Inflammatory macrophage treated with lipopolysaccharide for 4 hours (primary cell): Measurements from ENCODE around the gene HLCS.

Source experiments
- DNase-seq: peaks from one replicate; pipeline ENCODE4 v3.0.0-alpha.2; 2020

HLCS gene

GRCh38 chr21:36735724-36736320 lies 230.6 kb downstream of the HLCS start:
- DNase-seq, result no peak

DNA sequence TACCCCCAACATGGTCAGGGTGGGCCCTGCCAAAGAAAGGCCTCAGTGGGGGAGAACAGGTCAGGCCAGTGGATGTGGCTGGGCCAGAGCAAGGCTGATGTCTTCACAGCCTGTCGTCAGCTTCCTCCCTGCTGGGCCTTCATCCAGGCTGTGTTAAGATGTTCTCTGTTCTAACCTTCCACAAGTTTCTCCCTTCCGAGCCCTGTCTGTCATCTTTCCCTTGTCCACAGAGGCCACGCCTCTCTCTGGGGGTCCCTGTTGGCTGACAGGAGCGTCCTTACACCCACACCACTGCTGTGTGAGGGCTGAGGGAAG lies 231.3 kb downstream of the HLCS start:
- no peak for DNase-seq

- no peak for DNase-seq
Observed at GRCh38 chr21:36734367-36735200, 231.9 kb downstream of the HLCS start.

DNA sequence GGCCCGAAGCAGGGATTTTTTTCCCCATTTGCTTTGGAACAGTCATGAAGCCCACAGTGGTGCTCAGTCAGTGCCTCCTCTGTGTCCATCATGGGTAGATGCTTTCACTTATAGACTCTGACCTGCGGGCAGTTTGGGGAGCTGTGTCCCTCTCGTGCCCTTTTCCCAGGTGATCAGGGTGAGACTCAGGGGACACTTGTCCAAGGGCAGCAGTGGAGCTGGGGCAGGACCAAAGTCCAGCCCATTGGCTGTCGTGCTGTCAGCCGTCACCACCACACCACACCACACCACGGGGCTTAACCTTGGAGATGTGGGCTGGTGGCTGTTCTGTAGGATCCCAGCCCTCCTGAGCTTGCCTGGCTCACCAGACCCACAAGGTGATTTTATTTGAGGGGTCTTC lies 232.6 kb downstream of the HLCS start:
- DNase-seq, result no peak

DNA sequence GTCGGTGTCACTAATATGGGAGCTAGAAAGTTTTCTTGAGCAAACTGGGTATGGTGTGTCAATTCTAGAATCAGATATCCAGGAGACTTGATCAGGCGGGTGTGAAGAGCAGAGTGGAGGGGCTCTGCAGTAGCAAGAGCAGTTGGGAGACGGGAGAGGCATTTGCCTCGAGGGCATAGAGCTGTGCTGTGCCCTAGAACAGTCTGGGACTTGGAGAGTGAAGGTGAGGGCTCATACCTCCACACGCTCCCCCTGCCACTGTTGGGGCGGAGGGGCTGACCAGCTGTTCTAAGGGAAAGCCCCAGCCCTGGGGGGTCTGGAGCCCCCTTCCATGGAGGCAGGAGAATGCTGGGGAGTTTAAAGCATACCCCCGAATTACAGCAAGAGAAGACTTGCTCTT lies 233.7 kb downstream of the HLCS start:
- DNase-seq, result no peak

GRCh38 chr21:36732217-36732616 lies 234.3 kb downstream of the HLCS start:
- DNase-seq, result no peak

- no peak for DNase-seq
Observed at GRCh38 chr21:36730291-36731281, 235.9 kb downstream of the HLCS start.

- DNase-seq, result no peak
Observed at GRCh38 chr21:36729310-36729970, 237.0 kb downstream of the HLCS start.

DNA sequence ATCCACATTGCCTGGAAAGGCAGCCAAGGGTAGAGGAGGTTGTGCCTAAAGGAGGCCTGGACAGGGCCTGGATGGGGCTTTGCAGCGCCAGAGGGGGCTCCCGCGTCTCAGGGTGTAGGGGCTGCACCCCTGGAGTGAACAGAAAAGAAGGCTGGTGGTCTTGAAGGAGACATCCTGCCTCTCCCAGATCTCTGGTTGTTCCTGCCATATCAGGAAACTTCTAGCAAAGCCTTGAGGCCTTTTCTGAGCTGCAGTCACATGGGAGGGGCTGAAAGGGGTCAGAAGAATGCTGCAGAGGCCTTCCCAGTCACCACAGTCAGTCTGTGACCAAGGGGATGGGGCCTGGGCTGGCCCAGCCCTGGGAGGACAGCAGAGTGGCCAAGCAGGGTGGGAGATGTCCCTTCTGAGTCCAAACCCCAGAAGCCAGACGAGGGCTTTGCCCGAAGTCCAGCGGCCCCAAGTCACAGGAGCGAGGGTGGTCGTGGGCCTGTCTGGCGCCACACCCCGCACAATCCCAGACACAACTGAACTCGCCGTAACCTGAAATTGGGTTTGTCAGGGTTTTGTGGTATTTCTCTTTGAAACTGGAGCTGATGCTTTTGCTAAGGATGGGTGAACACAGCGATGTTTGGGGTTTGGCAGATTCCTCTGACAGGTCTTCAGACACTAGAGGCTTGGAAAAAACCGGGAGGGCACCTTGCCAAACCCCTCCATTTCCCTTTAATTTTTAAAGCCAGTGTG lies 237.9 kb downstream of the HLCS start:
- no peak for DNase-seq

DNA sequence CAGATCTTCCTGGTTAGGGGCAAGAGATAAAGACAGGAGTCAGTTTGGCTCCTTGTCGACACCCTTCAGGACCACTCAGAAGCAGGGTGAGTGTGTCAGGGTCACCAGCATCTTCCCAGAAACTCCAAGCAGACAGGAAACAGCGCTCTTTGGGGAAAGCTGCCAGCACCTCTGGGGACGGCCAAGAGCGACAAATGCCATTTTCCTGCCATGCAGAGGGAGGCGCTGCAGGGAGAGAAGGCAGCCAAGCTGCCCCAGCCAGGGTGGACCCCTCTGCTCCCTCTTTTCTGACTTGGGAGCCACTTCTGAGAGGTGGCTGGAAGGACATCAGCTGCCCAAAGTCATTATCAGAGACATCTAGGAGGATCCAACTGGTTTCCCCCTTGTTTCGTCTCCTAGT lies 238.6 kb downstream of the HLCS start:
- no peak for DNase-seq

- DNase-seq, result no peak
Observed at GRCh38 chr21:36725793-36726386, 240.6 kb downstream of the HLCS start.

GRCh38 chr21:36724660-36725059 lies 241.8 kb downstream of the HLCS start:
- no peak for DNase-seq

- DNase-seq, result no peak
Observed at GRCh38 chr21:36723371-36723881, 243.0 kb downstream of the HLCS start.

GRCh38 chr21:36722370-36723368 lies 243.8 kb downstream of the HLCS start:
- DNase-seq, result no peak

GRCh38 chr21:36721817-36722216 lies 244.7 kb downstream of the HLCS start:
- DNase-seq, result no peak

DNA sequence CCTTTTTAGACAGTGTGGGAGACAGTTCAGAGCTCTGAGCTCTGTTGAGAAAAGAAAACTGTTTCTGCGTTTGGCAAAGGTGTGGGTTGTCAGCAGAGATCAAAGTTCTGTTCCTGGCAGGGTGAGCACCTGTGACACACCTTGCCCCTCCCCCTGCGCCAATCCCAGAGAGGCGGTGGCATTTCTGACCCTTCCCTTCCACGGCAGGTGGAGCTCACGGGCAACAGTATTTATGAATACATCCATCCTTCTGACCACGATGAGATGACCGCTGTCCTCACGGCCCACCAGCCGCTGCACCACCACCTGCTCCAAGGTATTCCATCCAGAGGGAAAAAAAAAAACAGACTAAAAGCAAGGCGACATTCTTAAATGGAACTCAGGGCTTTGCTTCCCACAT lies 246.9 kb downstream of the HLCS start:
- no peak for DNase-seq

DNA sequence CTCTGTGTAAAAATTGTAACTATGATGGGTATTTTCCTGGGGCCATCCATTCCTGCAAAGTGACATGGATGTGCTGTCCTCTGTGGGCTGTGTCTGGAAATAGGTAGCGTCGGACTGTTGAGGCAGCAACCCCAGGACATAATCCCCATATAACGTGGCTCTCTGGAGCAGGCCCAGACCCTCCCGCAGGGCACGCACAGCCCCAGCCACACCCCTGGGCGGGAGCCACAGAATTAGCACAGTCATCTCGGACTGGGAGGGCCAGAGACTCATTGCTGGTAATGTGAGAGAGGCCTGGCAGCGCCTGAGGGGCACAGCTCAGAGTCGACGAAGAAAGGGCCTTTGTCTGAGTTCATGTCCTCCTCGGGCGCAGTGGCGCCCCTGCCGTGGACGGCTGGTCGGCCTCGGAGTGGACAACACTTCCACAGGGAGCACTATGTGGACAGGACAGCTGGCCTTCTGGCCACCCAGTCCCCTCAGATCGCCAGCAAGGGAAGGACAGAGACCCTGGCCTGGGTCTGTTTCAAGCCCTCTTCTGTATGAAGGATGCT lies 247.4 kb downstream of the HLCS start:
- DNase-seq, result no peak

GRCh38 chr21:36717976-36718375 lies 248.5 kb downstream of the HLCS start:
- DNase-seq, result no peak

DNA sequence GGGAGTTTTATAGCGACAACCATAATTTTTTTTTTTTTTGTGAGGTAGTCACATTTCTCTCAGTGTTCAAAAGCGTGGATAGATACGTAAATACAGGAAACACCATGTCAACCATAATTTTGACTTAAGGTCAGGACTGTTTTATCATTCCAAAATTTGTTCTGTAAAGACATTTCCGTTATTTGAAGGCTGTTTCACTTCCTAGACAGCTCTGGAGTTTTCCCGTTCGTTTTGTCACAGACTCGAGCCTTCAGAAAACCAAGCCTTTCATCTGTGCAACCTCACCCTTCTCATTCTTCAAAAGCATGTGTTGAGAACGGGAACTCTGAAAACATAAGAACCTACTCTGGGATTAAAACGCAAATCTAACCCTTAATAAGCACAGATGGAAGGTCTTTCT lies 249.6 kb downstream of the HLCS start:
- DNase-seq, result no peak

- no peak for DNase-seq
Observed at GRCh38 chr21:36716387-36716786, 250.1 kb downstream of the HLCS start.
